GM19099 (cell line): Measurements from ENCODE around the gene PSMB5.

Experiments
- POLR2A ChIP-seq: IDR thresholded peaks from 3 replicates; pipeline ENCODE4 v1.6.1; 2011; ENCODE audit warnings: low read depth; ENCODE audit not compliant: insufficient read length; ENCODE audit errors: extremely low read depth

The PSMB5 gene

DNA sequence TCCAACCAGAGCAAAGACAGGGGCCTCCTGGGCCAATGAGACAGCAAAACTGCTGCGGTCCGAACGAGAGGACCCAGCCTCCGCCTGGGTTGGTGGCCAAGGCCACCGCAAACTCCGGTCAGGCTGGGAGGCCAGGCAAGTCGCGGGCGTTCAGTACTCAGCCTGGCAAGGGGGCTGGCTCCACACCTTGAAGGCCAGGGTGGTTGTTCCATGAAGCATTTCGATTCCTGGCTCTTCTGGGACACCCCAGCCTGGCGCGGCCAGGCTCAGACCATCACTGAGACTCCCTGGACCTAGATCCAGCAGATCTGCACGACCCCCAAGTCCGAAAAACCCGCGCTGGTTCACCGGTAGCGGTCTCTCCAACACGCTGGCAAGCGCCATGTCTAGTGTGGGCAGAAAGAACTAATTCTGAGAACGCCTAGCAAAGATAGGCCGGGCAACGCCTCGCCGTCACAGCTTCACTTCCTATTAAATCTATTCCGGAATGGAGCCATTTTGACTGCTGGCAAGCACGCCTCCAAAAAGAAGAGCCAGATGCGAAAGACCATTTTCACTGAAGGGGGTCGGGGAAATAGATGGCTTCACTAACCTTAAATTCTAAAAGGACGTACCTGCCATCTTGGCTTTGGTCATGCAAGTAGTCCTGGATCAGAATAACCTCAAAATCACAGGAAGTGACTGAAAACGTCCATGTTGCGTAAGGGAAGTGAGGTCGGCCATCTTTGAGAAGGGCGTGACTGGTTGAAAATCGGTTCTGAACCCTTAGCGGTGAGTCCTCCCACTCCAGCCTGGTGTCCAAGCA lies at the start of gene PSMB5:
TSS of gene PSMB5 (minus strand) at position 403 of the 805 bp plus-strand sequence. CDS start at position 384, 19 bp downstream.
- TF ChIP-seq POLR2A = peak; percentile 77

DNA sequence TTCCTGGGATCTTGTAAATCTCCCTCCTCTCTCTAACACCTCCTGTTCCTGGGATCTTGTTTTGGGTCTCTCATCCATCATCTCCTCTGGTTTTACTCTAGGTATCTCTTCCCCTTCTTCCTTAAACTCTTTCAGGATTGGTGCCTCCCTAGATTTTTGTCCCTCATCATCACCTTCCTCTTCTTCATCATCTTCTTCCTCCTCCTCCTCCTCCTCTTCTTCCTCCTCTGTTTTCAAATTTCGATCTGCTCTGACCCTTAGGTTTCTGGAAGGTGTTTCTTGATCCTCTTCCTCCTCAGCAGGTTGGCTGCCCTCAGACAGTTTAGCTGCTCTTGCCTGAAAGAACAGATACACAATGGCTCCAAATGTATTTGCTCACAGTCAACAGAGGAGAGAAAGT lies 45.8 kb upstream of the PSMB5 start:
- no peak for TF ChIP-seq POLR2A

DNA sequence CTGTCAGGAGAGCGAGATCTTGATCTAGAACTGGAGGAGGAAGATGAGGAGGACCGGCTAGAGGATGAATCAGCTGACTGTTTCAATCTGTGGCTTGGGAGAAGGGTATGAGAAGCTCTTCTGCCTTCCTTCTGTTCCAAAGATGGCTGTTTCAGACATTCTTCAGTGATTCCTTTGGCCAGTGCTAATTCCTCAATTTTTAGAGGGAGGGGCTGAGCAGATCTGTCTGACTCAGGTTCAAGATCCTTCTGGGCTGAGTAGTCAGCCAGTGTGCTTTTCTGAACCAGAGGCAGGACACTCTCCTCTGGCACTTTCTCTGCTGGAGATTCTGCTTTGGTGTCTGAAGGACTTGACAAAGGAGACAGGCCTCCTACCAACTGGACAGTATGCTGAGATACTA lies 45.0 kb upstream of the PSMB5 start:
- no peak for TF ChIP-seq POLR2A

DNA sequence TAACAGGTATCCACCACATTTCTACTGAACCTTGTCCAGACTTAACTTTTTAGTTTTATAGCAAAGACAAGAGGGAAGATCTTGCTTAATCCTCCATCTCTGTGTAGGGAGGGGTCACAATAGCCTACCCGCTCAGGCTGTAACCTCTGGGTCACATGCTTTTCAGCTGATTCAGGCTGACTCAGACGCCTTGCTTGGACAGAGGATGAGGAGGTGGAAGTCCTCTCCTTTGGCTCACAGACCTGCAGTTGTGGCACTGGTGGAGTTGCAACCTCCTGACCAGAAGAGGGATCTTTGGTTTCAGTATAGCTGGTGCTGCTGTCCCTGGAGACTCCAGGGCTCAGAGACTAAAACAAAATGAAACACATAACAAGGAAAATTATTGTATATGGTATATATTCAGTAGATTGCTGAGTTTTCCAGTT lies 44.0 kb upstream of the PSMB5 start:
- no peak for TF ChIP-seq POLR2A

DNA sequence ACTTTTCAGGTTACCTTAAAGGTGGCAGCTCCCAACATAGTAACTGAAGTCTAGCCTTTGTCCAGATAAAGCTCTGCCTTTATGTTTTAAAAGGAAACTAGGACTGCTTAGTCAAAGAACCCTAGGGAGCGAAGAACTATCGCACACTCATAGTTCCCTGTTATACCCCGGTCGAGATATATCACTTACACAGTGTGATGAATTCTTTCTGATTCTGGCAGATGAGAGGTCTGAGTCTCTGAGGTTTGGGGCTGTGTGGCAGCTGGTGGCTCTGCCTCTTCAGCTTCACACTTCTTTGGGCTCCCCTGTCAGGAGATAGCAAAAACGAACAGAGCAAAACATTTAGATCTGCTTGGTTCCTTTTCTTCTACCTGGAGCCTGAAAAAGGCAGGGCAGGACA lies 43.3 kb upstream of the PSMB5 start:
- no peak for TF ChIP-seq POLR2A

DNA sequence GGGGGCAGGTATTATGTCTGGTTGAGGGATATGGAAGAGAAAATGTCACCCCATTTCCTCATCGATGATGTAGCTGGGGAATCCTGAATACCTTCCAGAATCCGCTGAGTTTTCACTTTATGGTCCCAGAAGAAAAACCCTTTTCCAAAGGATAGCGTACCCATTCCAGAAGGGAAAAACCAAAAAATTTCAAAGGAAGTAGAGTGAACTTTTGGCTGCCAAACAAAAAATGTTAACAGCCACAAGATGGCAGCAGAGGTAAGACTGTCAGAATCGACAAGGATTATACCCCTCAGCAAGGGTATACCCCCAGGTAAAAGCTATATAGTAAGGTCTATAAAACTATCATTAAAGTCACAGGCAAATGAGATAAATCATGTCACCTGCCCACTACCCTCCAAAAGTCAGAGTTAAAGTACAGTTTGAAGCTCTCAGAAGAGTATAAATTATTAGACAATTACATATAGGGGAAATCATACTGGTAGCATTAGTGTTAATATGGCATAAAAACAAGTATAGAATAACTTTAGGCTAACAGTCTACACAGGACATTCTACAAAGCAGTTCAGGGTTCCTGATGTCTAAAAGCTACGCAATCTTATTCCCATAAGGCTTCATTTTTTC lies 42.2 kb upstream of the PSMB5 start:
- TF ChIP-seq POLR2A = no peak

DNA sequence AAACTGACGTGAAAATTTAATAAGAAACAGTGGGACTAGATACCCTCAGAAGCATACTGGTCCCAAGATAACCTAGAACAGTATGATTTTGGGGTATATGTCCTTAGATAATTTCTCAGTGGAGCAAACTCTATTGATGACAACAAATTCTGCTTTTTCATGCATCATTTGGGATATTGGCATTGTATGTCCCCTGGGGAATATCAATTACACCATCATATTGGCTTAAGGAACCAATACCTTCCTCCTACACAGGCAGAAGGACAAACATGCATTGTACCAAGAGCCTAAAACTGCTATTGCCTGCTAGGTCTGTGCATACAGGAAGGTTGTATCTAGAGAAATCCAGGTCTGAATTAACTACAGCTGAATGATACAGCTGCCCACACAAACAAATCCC lies 40.2 kb upstream of the PSMB5 start:
- TF ChIP-seq POLR2A = no peak

DNA sequence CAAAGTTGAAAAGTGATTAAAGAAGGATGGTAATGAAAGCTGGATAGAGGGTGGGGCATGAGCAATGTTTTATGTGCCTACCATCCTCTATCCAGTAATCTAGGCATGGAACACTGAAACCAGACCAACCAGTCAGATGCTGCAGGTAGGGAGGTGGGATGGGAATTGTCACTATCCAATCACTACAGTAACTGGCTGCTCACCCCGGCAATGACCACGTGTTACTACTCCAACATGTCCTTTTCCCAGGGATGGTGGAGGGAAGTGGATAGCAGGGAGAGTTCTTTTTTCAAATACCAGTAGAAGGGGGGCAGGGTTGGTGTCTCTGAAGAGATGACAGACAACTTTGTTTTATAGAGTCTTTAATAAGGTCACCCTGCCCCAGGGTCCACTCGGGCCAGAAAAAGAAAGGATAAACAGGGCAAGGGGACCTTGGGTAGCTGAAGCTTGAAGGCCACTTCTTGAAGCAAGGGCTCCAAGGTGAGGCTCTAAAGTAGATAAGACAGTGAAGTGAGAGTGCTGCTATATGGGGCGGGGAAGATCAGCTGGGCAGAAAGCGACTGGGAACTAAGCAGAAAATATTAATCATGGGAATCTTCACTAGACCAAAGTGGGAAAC lies 37.3 kb upstream of the PSMB5 start:
- no peak for TF ChIP-seq POLR2A

DNA sequence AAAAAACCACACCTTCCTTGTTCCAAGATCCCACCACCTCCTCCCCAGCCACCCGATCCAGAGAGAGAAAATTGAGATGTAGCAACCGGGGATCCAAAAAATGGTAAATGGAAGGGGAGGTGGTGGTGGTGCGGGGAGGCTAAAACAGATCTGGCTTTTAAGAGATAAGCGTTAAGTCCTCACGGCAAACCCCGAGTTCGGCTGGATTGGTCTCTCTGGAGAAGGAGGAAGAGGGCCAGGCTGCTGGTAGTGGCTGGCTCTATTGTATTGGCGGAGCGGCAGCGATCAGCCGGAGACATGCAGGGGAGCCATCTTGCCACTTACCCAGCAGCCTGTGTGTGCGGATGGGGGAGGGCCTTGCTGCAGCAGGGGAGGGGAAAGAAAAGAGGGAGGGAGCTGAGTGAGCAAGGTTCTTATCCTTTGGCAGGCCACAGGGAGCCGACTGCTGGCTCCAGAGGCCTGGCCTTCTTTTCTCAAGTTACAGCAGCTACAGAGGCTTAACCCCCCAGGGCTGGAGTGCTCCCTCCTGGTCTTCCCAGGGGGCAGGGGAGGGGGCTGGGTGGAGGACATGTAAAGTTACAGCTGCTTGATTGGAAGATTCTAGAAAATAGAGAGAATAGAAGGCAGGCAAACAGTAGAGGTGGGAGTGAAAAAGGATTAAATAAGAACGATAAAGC lies 36.7 kb upstream of the PSMB5 start:
- TF ChIP-seq POLR2A = peak; percentile 84

DNA sequence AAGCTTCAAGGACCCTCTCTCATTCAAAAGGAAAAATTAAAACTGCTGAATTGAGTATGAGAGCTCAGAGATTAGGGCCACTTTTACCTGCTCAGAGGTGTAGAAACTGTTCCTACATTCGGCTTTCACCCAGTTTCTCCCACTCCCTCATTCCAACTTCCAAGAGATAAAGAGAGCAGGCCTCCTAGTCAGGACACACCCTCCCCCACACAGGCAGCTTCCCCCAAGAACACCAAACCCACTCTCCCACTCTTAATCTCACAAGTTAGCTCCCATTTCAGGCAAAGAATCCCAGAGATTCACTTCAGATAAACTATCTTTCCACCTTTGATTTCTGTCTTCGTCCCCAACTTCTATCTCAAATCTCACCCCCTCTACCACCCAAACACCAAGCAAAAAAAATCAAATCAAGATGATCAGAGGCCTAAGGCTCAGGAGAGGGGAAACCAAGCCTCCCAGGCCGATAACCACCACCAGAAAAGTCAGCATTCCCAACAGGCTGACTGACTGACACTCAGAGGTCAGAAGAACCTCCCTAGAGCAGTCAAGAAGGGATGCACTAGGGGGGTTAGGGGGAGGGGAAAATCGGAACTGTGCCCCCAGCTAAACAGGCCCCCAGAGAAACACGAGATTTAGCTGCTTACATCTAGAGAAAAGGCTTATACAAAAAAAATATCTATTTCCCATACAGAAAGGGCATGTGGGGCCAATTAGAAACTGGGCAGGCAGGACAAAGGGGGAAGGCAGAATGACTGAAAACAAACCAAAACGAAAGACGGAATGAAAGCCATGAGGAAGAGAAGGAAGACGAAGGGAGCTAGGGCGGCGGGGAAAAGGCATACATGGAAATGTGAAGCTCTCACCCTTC lies 35.8 kb upstream of the PSMB5 start:
- no peak for TF ChIP-seq POLR2A

DNA sequence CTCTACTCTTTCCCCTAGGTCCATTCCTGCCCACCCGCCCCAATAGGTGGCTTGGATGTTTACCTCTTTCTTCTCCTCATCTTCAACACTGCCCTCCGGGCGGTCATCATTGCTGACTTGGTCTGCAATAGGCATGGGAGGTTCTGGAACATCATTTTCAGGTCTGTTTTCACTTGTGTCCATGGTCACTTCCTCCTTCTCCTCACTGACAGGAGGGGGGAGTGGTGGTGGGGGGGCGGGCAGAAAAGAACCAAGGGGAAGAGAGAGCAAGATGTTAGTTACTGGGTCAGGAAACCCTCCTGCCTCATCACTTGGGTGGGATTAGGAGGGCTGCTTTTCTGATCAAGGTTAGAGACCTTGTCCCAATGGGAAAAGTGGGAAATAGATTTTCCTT lies 34.7 kb upstream of the PSMB5 start:
- no peak for TF ChIP-seq POLR2A

DNA sequence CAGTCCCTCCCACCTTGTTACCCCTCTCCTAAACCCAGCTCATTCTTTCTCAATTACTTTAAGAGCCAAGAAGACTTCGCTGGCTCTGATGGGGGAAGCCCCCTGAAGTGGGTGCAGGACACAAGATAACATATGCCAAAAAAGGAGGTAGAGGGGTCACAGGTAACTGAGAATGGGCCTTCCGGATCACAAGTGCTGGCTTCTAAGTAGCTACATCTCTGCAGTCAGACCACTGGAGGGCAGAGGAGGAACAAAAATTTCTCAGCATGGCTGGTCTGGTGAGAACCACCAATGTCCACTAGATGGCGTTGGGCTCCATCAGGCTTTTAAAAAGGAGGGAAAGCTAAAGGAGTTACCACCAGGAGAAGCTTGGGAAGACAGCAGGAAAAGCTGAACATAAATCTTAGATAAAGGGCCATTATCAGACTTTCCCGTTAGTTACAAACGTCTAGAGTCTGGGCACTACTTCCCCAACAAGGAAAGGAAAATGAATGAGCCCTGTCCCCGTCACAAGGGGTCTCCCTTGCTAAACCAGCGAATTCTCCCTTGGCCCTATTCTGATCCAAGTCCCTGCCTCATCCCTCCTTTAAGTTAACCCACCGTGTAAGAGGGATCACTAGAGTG lies 34.2 kb upstream of the PSMB5 start:
- no peak for TF ChIP-seq POLR2A

DNA sequence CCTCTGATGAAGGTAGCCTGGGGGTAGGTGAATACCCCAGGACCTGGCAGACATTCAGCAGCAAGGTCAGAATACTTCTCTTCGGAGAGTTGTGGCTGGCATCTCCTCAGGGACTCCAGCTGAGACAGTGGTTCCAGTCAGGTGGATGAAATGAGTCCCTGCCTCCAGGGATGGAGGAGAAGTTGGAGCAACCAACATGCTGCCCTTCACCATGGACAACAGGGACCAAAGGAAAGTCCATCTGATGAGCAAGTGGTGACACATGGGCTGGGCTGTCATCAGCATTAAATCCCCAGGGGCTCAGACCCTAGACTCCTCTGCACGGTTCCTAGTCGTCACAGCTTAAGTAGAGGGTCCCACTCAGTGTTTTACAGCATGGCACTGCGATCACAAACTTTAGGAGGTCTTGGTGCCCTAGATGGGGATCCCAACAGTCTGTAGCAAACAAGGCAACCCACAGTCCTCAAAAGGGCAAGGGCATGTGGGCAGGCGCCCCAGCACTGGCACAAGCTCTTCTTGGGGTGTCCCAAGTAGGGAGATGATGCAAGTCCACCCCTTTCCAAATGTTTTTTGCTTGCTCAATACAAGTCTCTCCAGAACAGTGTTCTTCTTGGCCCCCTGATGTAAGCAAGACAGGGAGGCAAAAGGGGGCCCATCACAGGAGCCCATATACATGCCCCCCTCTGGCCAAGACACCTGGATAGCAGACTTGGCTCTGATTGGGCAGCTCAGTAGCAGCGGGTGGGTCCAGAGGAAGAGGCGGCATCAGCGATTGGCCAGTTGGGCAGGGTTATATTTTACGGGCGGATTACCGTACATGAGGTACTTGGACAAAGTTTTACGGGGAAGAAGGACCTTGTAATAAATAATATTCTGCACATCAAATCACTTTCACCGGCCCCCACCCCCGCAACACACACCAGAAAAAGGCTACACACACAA lies 33.4 kb upstream of the PSMB5 start:
- no peak for TF ChIP-seq POLR2A
